PC-3 (cell line): ENCODE results near the gene DIS3L. TPM values are rescaled to one million over a fixed set of nuclear protein-coding genes. Genes with fewer than 3 reads are reported as not detected.

Source experiments
- ATAC-seq: fragments of 200-7000 bp; cut with Tn5 transposase; 2 replicates; pipeline ENCODE4 v1.9.1; 2020; ENCODE audit warnings: mild to moderate bottlenecking, moderate library complexity
- BruUV-seq: library from RNA; stranded (reverse); fragments of 400-500 nt; replicated peaks from 2 replicates; lab custom pipeline; 2021; lab: Mats Ljungman, UMichigan
- CTCF ChIA-PET: fragments of 300-600 bp; sonication (Branson Sonifier 250); formaldehyde crosslinking; loops from one replicate; lab custom pipeline; 2022; ENCODE audit warnings: antibody characterized with exemption; lab: Charles Lee
- POLR2A ChIA-PET: fragments of 300-600 bp; sonication (Branson Sonifier 250); formaldehyde crosslinking; loops from one replicate; lab custom pipeline; 2022; ENCODE audit warnings: antibody characterized with exemption; ENCODE audit not compliant: unreplicated experiment; lab: Charles Lee
- DNase-seq: peaks from one replicate; pipeline ENCODE4 v3.0.0-alpha.2; 2015
- H2AFZ ChIP-seq: fragments of 300-600 bp; sonication (generic); 2 replicates; pipeline ENCODE4 v1.6.0; 2016; ENCODE audit warnings: antibody characterized with exemption, low read length
- H3F3A ChIP-seq: fragments of 300-600 bp; sonication (generic); one replicate; pipeline ENCODE4 v1.6.0; 2017; ENCODE audit warnings: antibody characterized with exemption, low read length, control low read depth, mild to moderate bottlenecking; ENCODE audit not compliant: unreplicated experiment
- H3K27ac ChIP-seq: fragments of 300-600 bp; sonication (generic); 2 replicates; pipeline ENCODE4 v1.5.1; 2016; ENCODE audit warnings: mild to moderate bottlenecking, low read length
- H3K27me3 ChIP-seq: fragments of 300-600 bp; sonication (generic); 2 replicates; pipeline ENCODE4 v1.6.1; 2016; ENCODE audit warnings: low read length, mixed read lengths
- H3K36me3 ChIP-seq: fragments of 300-600 bp; sonication (generic); 2 replicates; pipeline ENCODE4 v1.6.1; 2016; ENCODE audit warnings: low read depth, mixed run types, low read length, mixed read lengths
- H3K4me1 ChIP-seq: fragments of 300-600 bp; sonication (generic); 2 replicates; pipeline ENCODE4 v1.5.1; 2016; ENCODE audit warnings: low read length; ENCODE audit not compliant: insufficient read depth
- H3K4me2 ChIP-seq: fragments of 300-600 bp; sonication (generic); 2 replicates; pipeline ENCODE4 v1.6.0; 2016; ENCODE audit warnings: low read length
- H3K4me3 ChIP-seq: fragments of 300-600 bp; sonication (generic); 2 replicates; pipeline ENCODE4 v1.5.1; 2016; ENCODE audit warnings: mild to moderate bottlenecking, low read length, mixed read lengths
- H3K79me2 ChIP-seq: fragments of 300-600 bp; sonication (generic); 2 replicates; pipeline ENCODE4 v1.6.1; 2017; ENCODE audit warnings: low read length, mixed read lengths
- H3K9ac ChIP-seq: fragments of 300-600 bp; sonication (generic); 2 replicates; pipeline ENCODE4 v1.6.0; 2016; ENCODE audit warnings: mild to moderate bottlenecking, low read length
- H3K9me2 ChIP-seq: fragments of 300-600 bp; sonication (generic); replicated peaks from 2 replicates; pipeline ENCODE4 v1.6.1; 2016; ENCODE audit warnings: mixed run types, low read length, mixed read lengths
- H3K9me3 ChIP-seq: fragments of 300-600 bp; sonication (generic); 2 replicates; pipeline ENCODE4 v1.6.1; 2016; ENCODE audit warnings: low read length, mixed read lengths
- H4K20me1 ChIP-seq: fragments of 300-600 bp; sonication (generic); 2 replicates; pipeline ENCODE4 v1.6.1; 2016; ENCODE audit warnings: low read length, mixed read lengths
- CTCF ChIP-seq: fragments of 300-600 bp; sonication (generic); conservative IDR thresholded peaks from 2 replicates; pipeline ENCODE4 v1.5.1; 2017; ENCODE audit warnings: antibody characterized with exemption, low read depth, mild to moderate bottlenecking, low read length
- EZH2 ChIP-seq: fragments of 300-600 bp; sonication (generic); IDR thresholded peaks from one replicate; pipeline ENCODE4 v1.6.1; 2017; ENCODE audit warnings: antibody characterized with exemption, mild to moderate bottlenecking, low read length; ENCODE audit not compliant: unreplicated experiment
- EZH2phosphoT487 ChIP-seq: fragments of 300-600 bp; sonication (generic); IDR thresholded peaks from 2 replicates; pipeline ENCODE4 v1.6.1; 2018; ENCODE audit warnings: mild to moderate bottlenecking, antibody characterized with exemption, low read length, borderline replicate concordance
- intact Hi-C: fragments of 100-400 bp; cut with micrococcal nuclease; formaldehyde crosslinking; loops from 2 replicates; pipeline ENCODE4 v1.9.0; 2023
- total RNA-seq: library from RNA; depleted of rRNA; stranded (reverse); fragments of >200 nt; gene quantifications from 2 replicates; pipeline ENCODE4 v1.2.3, GENCODE V29; 2014

The DIS3L gene
- total RNA-seq, 1 experiment from 2014 or later, result 18.7 TPM

- no peaks in the 10 kb centered on the region for H4K20me1 ChIP-seq
- H3K36me3 ChIP-seq, result no peaks in the 10 kb centered on the region
- no peak overlapping the region for H3K4me2 ChIP-seq
- no peak overlapping the region for H3K27ac ChIP-seq
- no peak for ATAC-seq
- H3K9me3 ChIP-seq, result 0 out of 2 replicates have a peak, but pooled peaks cover 4% of the 10 kb centered on the region
- H3K79me2 ChIP-seq, result no peaks in the 10 kb centered on the region
- H3K9me2 ChIP-seq, result no peaks in the 10 kb centered on the region
- H3K27me3 ChIP-seq, result no peaks in the 10 kb centered on the region
- no peak overlapping the region for H3K4me3 ChIP-seq
- no peak overlapping the region for H2AFZ ChIP-seq
- H3F3A ChIP-seq, result no peaks in the 10 kb centered on the region
- TF ChIP-seq CTCF (no peak), EZH2phosphoT487 (no peak), EZH2 (no peak)
- DNase-seq, result no peak
- intact Hi-C loops, result no loop called here
- no peak overlapping the region for H3K9ac ChIP-seq
- POLR2A ChIA-PET, result no interaction called here
- no peaks in the 10 kb centered on the region for H3K4me1 ChIP-seq
- CTCF ChIA-PET, result no interaction called here
- no TSS peak for BruUV-seq
Measured at GRCh38 chr15:66275352-66275751, 18.0 kb upstream of the DIS3L start.

GRCh38 chr15:66276546-66276945 is 16.8 kb upstream of the DIS3L start:
- BruUV-seq, result no TSS peak
- no peaks in the 10 kb centered on the region for H3K4me1 ChIP-seq
- H3K9me2 ChIP-seq, result no peaks in the 10 kb centered on the region
- POLR2A ChIA-PET, result no interaction called here
- ATAC-seq, result no peak
- H3K27ac ChIP-seq, result no peak overlapping the region
- H3K9ac ChIP-seq, result no peak overlapping the region
- intact Hi-C loops, result no loop called here
- H3K4me3 ChIP-seq, result no peak overlapping the region
- no peaks in the 10 kb centered on the region for H4K20me1 ChIP-seq
- DNase-seq, result no peak
- no peaks in the 10 kb centered on the region for H3K27me3 ChIP-seq
- H3K4me2 ChIP-seq, result no peak overlapping the region
- H2AFZ ChIP-seq, result no peak overlapping the region
- no peaks in the 10 kb centered on the region for H3K36me3 ChIP-seq
- H3F3A ChIP-seq, result no peaks in the 10 kb centered on the region
- H3K79me2 ChIP-seq, result no peaks in the 10 kb centered on the region
- CTCF ChIA-PET, result no interaction called here
- 0 out of 2 replicates have a peak, but pooled peaks cover 4% of the 10 kb centered on the region for H3K9me3 ChIP-seq
- TF ChIP-seq EZH2phosphoT487 (no peak), EZH2 (no peak), CTCF (no peak)

GRCh38 chr15:66278056-66278455 is 15.3 kb upstream of the DIS3L start:
- no peaks in the 10 kb centered on the region for H3F3A ChIP-seq

More at GRCh38 chr15:66278056-66278455, 15.3 kb upstream of the DIS3L start:
- intact Hi-C loops, result no loop called here
- Histone ChIP-seq H3K9me2 (no peaks in the 10 kb centered on the region), H3K9ac (no peak overlapping the region), H3K4me3 (no peak overlapping the region), H3K79me2 (no peaks in the 10 kb centered on the region), H3K9me3 (0 out of 2 replicates have a peak, but pooled peaks cover 4% of the 10 kb centered on the region), H3K4me1 (no peaks in the 10 kb centered on the region), H2AFZ (no peak overlapping the region), H3K27me3 (no peaks in the 10 kb centered on the region), H4K20me1 (no peaks in the 10 kb centered on the region), H3K36me3 (no peaks in the 10 kb centered on the region), H3K27ac (no peak overlapping the region), H3K4me2 (no peak overlapping the region)
- CTCF ChIA-PET, result no interaction called here
- BruUV-seq, result no TSS peak
- DNase-seq (no peak), ATAC-seq (no peak)
- POLR2A ChIA-PET, result no interaction called here
- TF ChIP-seq EZH2 (no peak), EZH2phosphoT487 (no peak), CTCF (no peak)
